Stimulated activated CD4-positive, alpha-beta T cell treated with anti-CD3 and anti-CD28 coated beads, Interleukin-4, amount 100 ng/mL, for 48 hours (primary cell): ENCODE results near the gene CARD10.
"Not testable (repeated sequence)": the region's sequence is repeated elsewhere in the genome, so short reads cannot be mapped to it uniquely, and the experiment has no call there.

ENCODE experiments used
- DNase-seq, 2 donors: peaks; one replicate each; pipeline ENCODE4 v3.0.0-alpha.2; 2020; ENCODE audit warnings: low read depth in 2 of 2

The CARD10 gene

DNA sequence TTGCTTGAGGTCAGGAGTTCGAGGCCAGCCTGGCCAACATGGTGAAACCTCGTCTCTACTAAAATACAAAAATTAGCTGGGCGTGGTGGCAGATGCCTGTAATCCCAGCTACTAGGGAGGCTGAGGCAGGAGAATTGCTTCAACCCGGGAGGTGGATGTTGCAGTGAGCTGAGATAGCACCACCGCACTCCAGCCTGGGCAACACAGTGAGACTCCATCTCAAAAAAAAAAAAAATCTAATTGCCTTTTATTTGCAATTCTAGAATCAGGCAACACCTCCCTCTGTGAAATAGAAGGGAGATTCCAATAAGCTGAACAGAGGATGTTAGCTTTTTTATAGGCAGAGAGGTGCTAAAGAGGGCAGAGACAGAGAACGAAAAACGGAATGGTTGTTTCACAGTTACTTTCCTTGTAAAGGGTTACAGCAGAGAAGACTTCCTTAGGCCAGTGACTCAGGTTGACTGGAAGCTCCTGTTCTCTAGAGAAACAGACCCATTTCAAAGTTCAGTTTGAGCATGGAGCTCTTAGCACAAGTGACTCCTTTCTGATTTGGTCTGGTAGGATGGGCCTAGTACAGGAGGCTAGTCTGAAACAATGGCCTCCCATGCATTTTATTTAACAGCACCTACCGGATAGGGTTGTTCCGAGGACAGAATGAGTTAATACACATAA, 8.0 kb upstream of the CARD10 start:
- DNase-seq: not testable (repeated sequence)

DNA sequence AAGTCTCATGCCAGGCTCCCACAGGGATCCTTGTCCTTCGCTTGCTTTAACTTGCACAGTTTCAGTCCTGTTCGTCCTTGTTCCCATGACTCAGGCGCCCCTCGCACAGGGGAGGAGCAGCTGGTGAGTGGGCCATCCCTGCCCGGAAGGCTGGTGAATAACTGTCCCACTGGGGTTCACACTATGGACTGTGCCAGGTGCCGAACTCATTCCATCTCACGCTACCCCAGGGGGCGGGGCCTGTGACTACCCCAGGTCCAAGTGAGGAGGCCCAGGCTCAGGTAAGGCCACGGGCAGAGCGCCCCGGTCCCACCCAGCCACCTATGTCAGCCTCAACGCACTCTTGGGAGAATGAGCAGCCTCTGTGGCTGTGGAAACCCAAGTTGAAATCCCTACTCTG, 7.2 kb upstream of the CARD10 start:
- DNase-seq: no peak

- no peak for DNase-seq
Measured at GRCh38 chr22:37525746-37526350, 6.6 kb upstream of the CARD10 start.

GRCh38 chr22:37525073-37525745, 6.0 kb upstream of the CARD10 start:
- DNase-seq: no peak

GRCh38 chr22:37522482-37522881, 3.3 kb upstream of the CARD10 start:
- DNase-seq: no peak

- no peak for DNase-seq
Measured at GRCh38 chr22:37521236-37521739, 2.1 kb upstream of the CARD10 start.

DNA sequence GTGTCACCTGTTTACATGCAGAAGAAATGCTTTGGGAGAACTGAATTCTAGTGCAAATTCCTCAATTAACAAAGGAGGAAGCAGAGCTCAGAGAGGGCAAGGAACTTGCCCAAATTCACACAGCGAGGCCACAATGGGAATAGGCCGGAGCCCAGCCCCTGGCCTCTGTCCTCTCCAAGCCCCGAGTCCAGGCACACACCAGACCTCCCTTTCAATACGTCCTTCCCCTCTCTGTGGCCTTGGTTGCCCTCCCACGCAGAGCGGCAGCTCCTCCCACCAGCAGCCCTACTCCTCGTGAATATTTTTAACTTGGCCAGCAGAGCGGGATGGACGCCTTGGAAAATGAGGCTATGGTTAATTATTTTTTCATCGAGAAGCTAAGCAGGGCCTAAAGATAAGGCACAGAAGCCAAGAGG, 1.6 kb upstream of the CARD10 start:
- no peak for DNase-seq

DNA sequence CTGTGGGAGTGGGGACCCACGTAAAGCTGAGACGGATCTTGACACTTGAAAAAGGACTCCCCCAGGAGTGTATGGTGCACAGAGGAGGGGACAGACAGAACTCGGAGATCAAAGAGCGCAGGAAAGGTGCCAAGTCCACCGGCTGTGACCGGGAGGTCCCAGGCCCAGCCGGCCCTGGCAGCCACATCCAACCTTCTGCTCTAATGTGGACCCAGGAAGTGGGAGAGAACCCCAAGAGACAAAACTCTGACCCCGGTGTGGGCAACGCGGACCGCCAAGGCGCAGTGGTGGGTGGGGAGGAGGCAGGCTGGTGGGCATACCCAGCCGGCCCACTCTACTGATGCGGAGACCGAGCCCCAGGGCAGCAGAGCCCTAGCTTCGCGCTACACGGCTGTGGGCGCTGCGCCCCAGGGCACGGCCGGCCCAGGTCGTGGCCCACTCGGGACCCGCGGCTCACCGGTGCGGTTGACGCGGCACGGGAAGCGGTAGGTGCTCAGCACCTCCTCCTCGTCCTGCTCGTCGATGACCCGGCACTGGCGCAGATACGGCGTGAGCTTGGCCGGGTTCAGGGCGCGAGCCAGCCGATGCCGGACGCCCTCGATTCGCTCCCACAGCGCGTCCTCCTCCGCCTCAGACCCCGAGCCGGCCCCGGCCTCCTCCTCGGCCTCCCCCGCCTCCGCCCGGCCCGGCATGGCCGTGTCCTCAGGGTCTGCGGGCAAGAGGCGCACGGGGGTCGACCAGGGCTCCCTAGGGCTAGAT, 527 bp downstream of the CARD10 start:
- no peak for DNase-seq

DNA sequence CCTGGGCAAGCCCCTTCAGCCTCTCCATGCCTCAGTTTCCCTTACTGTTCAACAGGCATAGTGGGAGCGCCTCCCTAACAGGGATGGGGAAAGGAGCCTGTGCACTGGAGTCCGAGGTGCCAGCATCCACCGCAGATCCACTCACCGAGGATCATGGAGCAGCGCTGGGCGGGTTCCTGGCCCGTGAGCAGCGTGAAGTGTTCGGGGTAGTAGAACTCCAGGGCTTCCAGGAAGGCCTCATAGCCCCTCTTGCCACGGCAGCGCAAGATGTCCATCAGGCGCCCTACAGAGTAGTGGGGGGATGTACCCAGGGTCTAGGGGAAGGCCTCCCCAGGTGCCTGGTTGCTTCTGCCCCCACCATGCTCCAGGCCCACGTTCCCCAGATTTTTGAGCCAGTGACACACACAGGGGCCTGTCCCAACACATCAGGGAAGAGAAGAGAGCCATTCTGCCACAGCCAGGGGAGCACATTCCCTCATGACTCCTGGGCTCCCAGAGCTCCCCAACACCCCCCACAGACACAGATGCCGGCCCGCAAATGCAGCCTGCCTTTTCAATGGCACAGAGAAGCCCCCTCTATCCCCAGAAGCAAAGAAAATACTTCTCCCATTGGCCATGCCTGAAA, 1.3 kb downstream of the CARD10 start:
- DNase-seq: no peak

GRCh38 chr22:37516456-37516855, 2.8 kb downstream of the CARD10 start:
- no peak for DNase-seq

DNA sequence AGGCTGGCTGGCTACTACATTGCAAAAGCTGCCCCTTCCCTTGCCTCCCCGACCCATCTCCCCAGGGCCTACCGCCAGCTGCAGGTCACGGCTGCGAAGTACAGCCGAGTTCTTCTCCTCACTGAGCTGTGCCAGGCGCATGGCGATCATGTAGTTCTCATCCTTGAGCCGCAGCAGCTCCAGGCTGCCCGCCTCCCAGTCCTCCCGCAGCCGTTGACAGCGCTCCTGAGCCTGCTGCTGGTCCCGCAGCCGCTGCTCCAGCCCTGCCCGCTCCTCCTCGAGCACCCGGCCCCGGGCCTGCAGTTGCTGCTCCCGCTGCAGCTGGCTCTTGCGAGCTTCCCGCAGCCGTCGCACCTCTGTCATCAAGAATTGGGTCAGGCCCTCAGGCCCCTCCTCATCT, 3.3 kb downstream of the CARD10 start:
- DNase-seq: no peak

DNA sequence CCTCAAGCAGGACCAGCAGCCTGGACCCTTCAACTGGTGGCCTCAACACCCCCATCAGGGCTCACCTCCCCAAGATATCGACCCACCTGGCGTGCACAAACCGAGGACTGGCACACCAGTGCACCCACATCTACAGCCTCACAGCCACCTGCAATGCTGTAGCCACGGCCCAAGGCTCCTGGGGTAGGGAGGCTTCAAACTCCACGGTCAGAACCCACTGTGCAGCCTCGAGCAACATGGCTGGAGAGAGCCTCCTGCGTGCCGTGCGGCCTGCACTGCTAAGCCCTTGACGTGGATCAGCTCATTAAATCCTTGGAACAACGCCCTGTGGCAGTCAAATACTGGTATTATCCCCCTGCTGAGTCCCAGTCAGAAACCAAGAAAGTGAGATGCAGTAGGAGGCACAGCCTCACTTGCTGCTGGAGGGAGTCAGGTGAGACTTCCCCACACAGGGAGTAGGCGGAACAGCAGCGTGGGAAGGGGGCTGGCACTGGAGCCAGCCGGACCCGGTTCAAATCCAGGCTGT, 4.6 kb downstream of the CARD10 start:
- no peak for DNase-seq

DNA sequence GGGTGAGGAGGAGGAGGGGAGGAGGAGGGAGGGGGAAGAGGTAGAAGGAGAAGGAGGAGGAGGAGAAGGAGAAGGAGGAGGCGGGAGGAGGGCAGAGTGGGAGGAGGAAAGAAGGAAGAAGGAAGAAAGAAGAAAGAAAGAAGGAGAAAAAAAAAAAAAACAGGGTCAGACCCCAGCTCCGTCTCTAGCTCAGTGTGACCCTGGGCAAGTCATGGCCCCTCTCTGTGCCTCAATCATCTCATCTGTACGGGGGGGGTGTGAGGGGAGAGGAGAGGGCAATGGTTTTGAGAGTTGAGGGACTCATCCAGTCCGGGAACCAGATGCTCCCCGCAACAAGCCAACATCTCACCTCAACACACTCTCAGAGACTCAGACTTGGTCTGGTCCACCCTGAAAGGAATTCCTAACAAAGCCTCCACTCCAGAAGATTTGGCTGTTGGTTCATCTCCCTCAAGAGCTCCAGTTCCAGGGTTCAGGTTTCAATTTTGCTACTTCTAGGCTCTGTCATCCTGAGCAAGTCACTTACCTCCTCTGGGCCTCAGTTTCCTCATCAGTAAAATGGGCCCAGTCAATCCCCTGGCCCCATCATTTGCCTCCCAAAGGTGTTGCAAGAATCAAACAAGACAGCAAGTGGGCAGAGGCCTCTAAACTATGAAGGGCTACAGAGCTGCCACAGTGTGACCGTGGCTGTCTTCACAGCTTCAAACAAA, 7.7 kb downstream of the CARD10 start:
- no peak for DNase-seq

GRCh38 chr22:37510091-37510490, 9.1 kb downstream of the CARD10 start:
- DNase-seq: no peak

- DNase-seq: no peak
Measured at GRCh38 chr22:37509059-37509860, 10.0 kb downstream of the CARD10 start.

- no peak for DNase-seq
Measured at GRCh38 chr22:37508431-37508992, 10.7 kb downstream of the CARD10 start.

GRCh38 chr22:37507731-37508130, 11.5 kb downstream of the CARD10 start:
- DNase-seq: no peak

GRCh38 chr22:37505989-37506388, 13.2 kb downstream of the CARD10 start:
- no peak for DNase-seq

DNA sequence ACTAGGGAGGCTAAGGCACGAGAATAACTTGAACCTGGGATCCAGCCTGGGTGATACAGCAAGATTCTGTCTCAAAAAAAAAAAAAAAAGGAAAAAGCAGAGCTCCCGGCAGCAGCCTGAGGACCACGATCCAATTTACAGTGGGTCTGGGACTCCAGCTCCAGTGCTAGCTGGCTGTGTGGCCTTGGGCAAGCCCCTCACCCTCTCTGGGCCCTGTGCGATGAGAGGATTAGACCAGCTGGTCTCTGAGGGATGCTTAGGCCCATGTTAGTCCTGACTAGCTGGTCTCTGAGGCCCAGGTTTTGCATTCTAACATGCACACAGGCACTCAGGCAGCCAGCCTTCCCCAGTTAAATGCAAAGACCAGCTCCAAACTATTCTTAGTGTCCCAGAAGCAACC, 13.7 kb downstream of the CARD10 start:
- DNase-seq: no peak

DNA sequence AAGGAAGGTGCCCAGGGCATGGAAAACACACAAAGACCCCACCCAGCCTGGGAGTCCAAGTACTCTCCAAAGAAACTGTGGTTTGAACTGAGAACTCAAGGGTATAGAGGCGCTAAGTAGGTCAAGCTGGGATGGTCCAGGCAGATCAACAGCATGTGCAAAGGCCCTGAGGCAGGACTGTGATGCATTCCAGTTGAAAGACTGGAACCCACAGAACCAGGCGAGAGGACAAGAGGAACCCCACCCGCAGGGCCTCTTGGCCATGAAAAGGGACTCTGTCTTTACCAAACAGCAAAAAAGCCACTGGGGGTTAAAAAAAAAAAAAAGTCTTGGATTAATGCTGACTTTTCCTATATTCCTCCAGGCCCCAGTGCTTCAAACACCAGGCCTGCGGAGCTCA, 14.3 kb downstream of the CARD10 start:
- DNase-seq: no peak
